Measurements from ENCODE around the gene EML5.

DNA sequence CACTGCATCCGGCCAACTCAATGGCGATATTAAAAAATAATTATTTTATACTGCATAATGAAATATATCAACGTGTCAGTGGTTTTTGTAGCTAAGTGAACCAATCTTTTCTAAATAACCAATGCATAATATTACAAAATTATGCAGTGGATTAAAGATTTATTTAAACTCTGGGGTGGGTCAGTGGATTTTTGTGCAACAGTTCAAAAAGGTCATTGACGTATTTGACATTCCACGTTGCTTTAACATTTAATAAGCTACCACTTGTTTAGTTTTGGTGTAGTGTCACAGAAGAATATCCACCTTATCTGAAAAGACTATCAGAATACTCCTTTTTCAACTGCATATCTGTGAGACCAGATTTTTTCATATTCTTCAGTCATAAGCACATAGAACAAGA, 227.3 kb downstream of the EML5 start:
- TF ChIP-seq, protein P1, sequence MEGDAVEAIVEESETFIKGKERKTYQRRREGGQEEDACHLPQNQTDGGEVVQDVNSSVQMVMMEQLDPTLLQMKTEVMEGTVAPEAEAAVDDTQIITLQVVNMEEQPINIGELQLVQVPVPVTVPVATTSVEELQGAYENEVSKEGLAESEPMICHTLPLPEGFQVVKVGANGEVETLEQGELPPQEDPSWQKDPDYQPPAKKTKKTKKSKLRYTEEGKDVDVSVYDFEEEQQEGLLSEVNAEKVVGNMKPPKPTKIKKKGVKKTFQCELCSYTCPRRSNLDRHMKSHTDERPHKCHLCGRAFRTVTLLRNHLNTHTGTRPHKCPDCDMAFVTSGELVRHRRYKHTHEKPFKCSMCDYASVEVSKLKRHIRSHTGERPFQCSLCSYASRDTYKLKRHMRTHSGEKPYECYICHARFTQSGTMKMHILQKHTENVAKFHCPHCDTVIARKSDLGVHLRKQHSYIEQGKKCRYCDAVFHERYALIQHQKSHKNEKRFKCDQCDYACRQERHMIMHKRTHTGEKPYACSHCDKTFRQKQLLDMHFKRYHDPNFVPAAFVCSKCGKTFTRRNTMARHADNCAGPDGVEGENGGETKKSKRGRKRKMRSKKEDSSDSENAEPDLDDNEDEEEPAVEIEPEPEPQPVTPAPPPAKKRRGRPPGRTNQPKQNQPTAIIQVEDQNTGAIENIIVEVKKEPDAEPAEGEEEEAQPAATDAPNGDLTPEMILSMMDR (IDR thresholded peaks at IDR 0.05): no peak
- TF ChIP-seq POLR2A (IDR thresholded peaks at IDR 0.05): no peak

Measured in testis (tissue), 2 donors.